ENCODE measurements around the gene MOB3B.

MOB3B gene

GRCh38 chr9:27532046-27532445 lies 2.4 kb upstream of the MOB3B start:
- Histone ChIP-seq H3K4me1 (ENCODE audit: control insufficient read depth in 2 of 2, insufficient read depth in 1 of 2, low read depth in 1 of 2, low read length in 2 of 2) (peaks cover 31 to 37% of the 10 kb centered on the region in 2 donors), H3K27me3 (ENCODE audit: control insufficient read depth in 3 of 3, insufficient read depth in 3 of 3, low read depth in 1 of 3, low read length in 3 of 3) (no peaks in the 10 kb centered on the region), H3K14ac (ENCODE audit: low read length) (no peak overlapping the region), H3K9ac (ENCODE audit: low read depth, low read length, poor library complexity) (no peak overlapping the region), H3K4ac (ENCODE audit: low read length) (no peak overlapping the region), H2AFZ (ENCODE audit: low read length) (no peak overlapping the region), H2BK15ac (ENCODE audit: low read length) (no peak overlapping the region), H3K4me2 (ENCODE audit: insufficient read depth, low read length, poor library complexity, severe bottlenecking) (no peak overlapping the region), H3K79me1 (ENCODE audit: low read depth, low read length) (peaks cover 2% of the 10 kb centered on the region), H3K27ac (replicated peaks; ENCODE audit: low read length) (no peak overlapping the region), H3K9me3 (replicated peaks in 1 of 2; ENCODE audit: control insufficient read depth in 2 of 2, insufficient read depth in 1 of 2, low read depth in 1 of 2, low read length in 2 of 2) (peaks cover 0 to 9% of the 10 kb centered on the region in 2 donors), H4K91ac (ENCODE audit: low read depth, low read length, poor library complexity) (no peak overlapping the region), H3K36me3 (replicated peaks in 1 of 2; ENCODE audit: control insufficient read depth in 2 of 2, insufficient read depth in 2 of 2, low read length in 2 of 2) (peaks cover 2 to 48% of the 10 kb centered on the region in 2 donors), H3K23ac (ENCODE audit: low read depth, low read length, poor library complexity) (no peak overlapping the region), H3K4me3 (ENCODE audit: low read length in 2 of 2) (no peak overlapping the region), H2BK12ac (ENCODE audit: low read length) (no peak overlapping the region), H4K8ac (ENCODE audit: low read depth, low read length) (no peak overlapping the region), H2BK5ac (ENCODE audit: low read length) (no peak overlapping the region), H2BK120ac (ENCODE audit: low read depth, low read length) (no peak overlapping the region), H3K18ac (ENCODE audit: low read length) (no peak overlapping the region), H2AK5ac (ENCODE audit: low read depth, low read length) (no peak overlapping the region)
- DNase-seq (ENCODE audit: low spot score): no peak
- no CpG with 5 or more reads among the region's 1 CpG for WGBS, 2 donors (ENCODE audit: extremely low coverage in 2 of 2, insufficient read length in 2 of 2, insufficient replicate concordance in 1 of 2)

GRCh38 chr9:27530915-27531755 lies 1.5 kb upstream of the MOB3B start:
- no peak overlapping the region for H2AFZ ChIP-seq (ENCODE audit: low read length)
- H3K9me3 ChIP-seq (replicated peaks in 1 of 2; ENCODE audit: control insufficient read depth in 2 of 2, insufficient read depth in 1 of 2, low read depth in 1 of 2, low read length in 2 of 2): peaks cover 0 to 9% of the 10 kb centered on the region in 2 donors
- no peak overlapping the region for H3K4me3 ChIP-seq (ENCODE audit: low read length in 2 of 2)
- H3K18ac ChIP-seq (ENCODE audit: low read length): no peak overlapping the region
- no peak overlapping the region for H4K8ac ChIP-seq (ENCODE audit: low read depth, low read length)
- no peak overlapping the region for H4K91ac ChIP-seq (ENCODE audit: low read depth, low read length, poor library complexity)
- H3K14ac ChIP-seq (ENCODE audit: low read length): no peak overlapping the region
- H2BK120ac ChIP-seq (ENCODE audit: low read depth, low read length): no peak overlapping the region
- H3K4me2 ChIP-seq (ENCODE audit: insufficient read depth, low read length, poor library complexity, severe bottlenecking): no peak overlapping the region
- WGBS, 2 donors (ENCODE audit: extremely low coverage in 2 of 2, insufficient read length in 2 of 2, insufficient replicate concordance in 1 of 2): no CpG with 5 or more reads among the region's 4 CpGs
- H2BK15ac ChIP-seq (ENCODE audit: low read length): no peak overlapping the region
- peaks cover 2% of the 10 kb centered on the region for H3K79me1 ChIP-seq (ENCODE audit: low read depth, low read length)
- no peak overlapping the region for H2BK12ac ChIP-seq (ENCODE audit: low read length)
- H3K23ac ChIP-seq (ENCODE audit: low read depth, low read length, poor library complexity): no peak overlapping the region
- DNase-seq (ENCODE audit: low spot score): no peak
- no peak overlapping the region for H2BK5ac ChIP-seq (ENCODE audit: low read length)
- no peak overlapping the region for H2AK5ac ChIP-seq (ENCODE audit: low read depth, low read length)
- peaks cover 2 to 46% of the 10 kb centered on the region in 2 donors for H3K36me3 ChIP-seq (replicated peaks in 1 of 2; ENCODE audit: control insufficient read depth in 2 of 2, insufficient read depth in 2 of 2, low read length in 2 of 2)
- H3K9ac ChIP-seq (ENCODE audit: low read depth, low read length, poor library complexity): no peak overlapping the region
- no peaks in the 10 kb centered on the region for H3K27me3 ChIP-seq (ENCODE audit: control insufficient read depth in 3 of 3, insufficient read depth in 3 of 3, low read depth in 1 of 3, low read length in 3 of 3)
- H3K4me1 ChIP-seq (ENCODE audit: control insufficient read depth in 2 of 2, insufficient read depth in 1 of 2, low read depth in 1 of 2, low read length in 2 of 2): peaks cover 24 to 37% of the 10 kb centered on the region in 2 donors
- no peak overlapping the region for H3K4ac ChIP-seq (ENCODE audit: low read length)
- H3K27ac ChIP-seq (replicated peaks; ENCODE audit: low read length): no peak overlapping the region

- no peak overlapping the region for H4K91ac ChIP-seq (ENCODE audit: low read depth, low read length, poor library complexity)
- DNase-seq (ENCODE audit: low spot score): peak; percentile 61
- no peak overlapping the region for H3K23ac ChIP-seq (ENCODE audit: low read depth, low read length, poor library complexity)
- H3K27me3 ChIP-seq (ENCODE audit: control insufficient read depth in 3 of 3, insufficient read depth in 3 of 3, low read depth in 1 of 3, low read length in 3 of 3): no peaks in the 10 kb centered on the region
- peak overlapping the region; percentile 76 for H2BK5ac ChIP-seq (ENCODE audit: low read length)
- H3K9me3 ChIP-seq (replicated peaks in 1 of 2; ENCODE audit: control insufficient read depth in 2 of 2, insufficient read depth in 1 of 2, low read depth in 1 of 2, low read length in 2 of 2): no peaks in the 10 kb centered on the region
- H3K27ac ChIP-seq (replicated peaks; ENCODE audit: low read length): peak overlapping the region; percentile 88
- H3K4me3 ChIP-seq (ENCODE audit: low read length in 2 of 2): peak overlapping the region; percentile 63 to 99
- peak overlapping the region; percentile 98 for H3K18ac ChIP-seq (ENCODE audit: low read length)
- no peak overlapping the region for H3K4ac ChIP-seq (ENCODE audit: low read length)
- H2AK5ac ChIP-seq (ENCODE audit: low read depth, low read length): peak overlapping the region; percentile 76
- peak overlapping the region; percentile 93 for H2AFZ ChIP-seq (ENCODE audit: low read length)
- peaks cover 2 to 39% of the 10 kb centered on the region in 2 donors for H3K36me3 ChIP-seq (replicated peaks in 1 of 2; ENCODE audit: control insufficient read depth in 2 of 2, insufficient read depth in 2 of 2, low read length in 2 of 2)
- peak overlapping the region; percentile 59 for H3K4me2 ChIP-seq (ENCODE audit: insufficient read depth, low read length, poor library complexity, severe bottlenecking)
- no peak overlapping the region for H2BK12ac ChIP-seq (ENCODE audit: low read length)
- H4K8ac ChIP-seq (ENCODE audit: low read depth, low read length): no peak overlapping the region
- peak overlapping the region; percentile 60 for H2BK15ac ChIP-seq (ENCODE audit: low read length)
- H3K9ac ChIP-seq (ENCODE audit: low read depth, low read length, poor library complexity): peak overlapping the region; percentile 96
- no peak overlapping the region for H2BK120ac ChIP-seq (ENCODE audit: low read depth, low read length)
- peaks cover 17 to 32% of the 10 kb centered on the region in 2 donors for H3K4me1 ChIP-seq (ENCODE audit: control insufficient read depth in 2 of 2, insufficient read depth in 1 of 2, low read depth in 1 of 2, low read length in 2 of 2)
- peaks cover 2% of the 10 kb centered on the region for H3K79me1 ChIP-seq (ENCODE audit: low read depth, low read length)
- WGBS, 2 donors (ENCODE audit: extremely low coverage in 2 of 2, insufficient read length in 2 of 2, insufficient replicate concordance in 1 of 2): no CpG with 5 or more reads among the region's 25 CpGs
- no peak overlapping the region for H3K14ac ChIP-seq (ENCODE audit: low read length)
Measured at GRCh38 chr9:27528886-27529315, 713 bp downstream of the MOB3B start.

- H3K27ac ChIP-seq (replicated peaks; ENCODE audit: low read length): peak overlapping the region; percentile 88
- peak overlapping the region; percentile 93 for H2AFZ ChIP-seq (ENCODE audit: low read length)
- no peak overlapping the region for H3K14ac ChIP-seq (ENCODE audit: low read length)
- H3K79me1 ChIP-seq (ENCODE audit: low read depth, low read length): peaks cover 2% of the 10 kb centered on the region
- no peak overlapping the region for H4K8ac ChIP-seq (ENCODE audit: low read depth, low read length)
- peak overlapping the region; percentile 60 for H2BK15ac ChIP-seq (ENCODE audit: low read length)
- H3K36me3 ChIP-seq (replicated peaks in 1 of 2; ENCODE audit: control insufficient read depth in 2 of 2, insufficient read depth in 2 of 2, low read length in 2 of 2): peaks cover 2 to 40% of the 10 kb centered on the region in 2 donors
- no CpG with 5 or more reads among the region's 44 CpGs for WGBS, 2 donors (ENCODE audit: extremely low coverage in 2 of 2, insufficient read length in 2 of 2, insufficient replicate concordance in 1 of 2)
- H3K18ac ChIP-seq (ENCODE audit: low read length): peak overlapping the region; percentile 98
- peak overlapping the region; percentile 32 for H3K23ac ChIP-seq (ENCODE audit: low read depth, low read length, poor library complexity)
- H2BK120ac ChIP-seq (ENCODE audit: low read depth, low read length): no peak overlapping the region
- no peaks in the 10 kb centered on the region for H3K9me3 ChIP-seq (replicated peaks in 1 of 2; ENCODE audit: control insufficient read depth in 2 of 2, insufficient read depth in 1 of 2, low read depth in 1 of 2, low read length in 2 of 2)
- peak overlapping the region; percentile 76 for H2AK5ac ChIP-seq (ENCODE audit: low read depth, low read length)
- peak overlapping the region; percentile 96 for H3K9ac ChIP-seq (ENCODE audit: low read depth, low read length, poor library complexity)
- H4K91ac ChIP-seq (ENCODE audit: low read depth, low read length, poor library complexity): no peak overlapping the region
- H3K27me3 ChIP-seq (ENCODE audit: control insufficient read depth in 3 of 3, insufficient read depth in 3 of 3, low read depth in 1 of 3, low read length in 3 of 3): no peaks in the 10 kb centered on the region
- H3K4ac ChIP-seq (ENCODE audit: low read length): no peak overlapping the region
- H3K4me3 ChIP-seq (ENCODE audit: low read length in 2 of 2): peak overlapping the region; percentile 63 to 99
- H3K4me2 ChIP-seq (ENCODE audit: insufficient read depth, low read length, poor library complexity, severe bottlenecking): peak overlapping the region; percentile 59
- peak; percentile 69 for DNase-seq (ENCODE audit: low spot score)
- H2BK12ac ChIP-seq (ENCODE audit: low read length): no peak overlapping the region
- peak overlapping the region; percentile 76 for H2BK5ac ChIP-seq (ENCODE audit: low read length)
- peaks cover 17 to 32% of the 10 kb centered on the region in 2 donors for H3K4me1 ChIP-seq (ENCODE audit: control insufficient read depth in 2 of 2, insufficient read depth in 1 of 2, low read depth in 1 of 2, low read length in 2 of 2)
Measured at GRCh38 chr9:27528076-27528885, 1.3 kb downstream of the MOB3B start.
